ENCODE results near the gene ZCWPW1.
A peak's percentile ranks its signal among the peaks of the same experiment; 100 is the strongest.

ZCWPW1 gene

GRCh38 chr7:100428199-100428966 lies at the start of gene ZCWPW1:
TSS of gene ZCWPW1 (minus strand) at chr7:100428703. CDS start at chr7:100420649, 8,054 bp downstream.
- peak; percentile 98 for DNase-seq

GRCh38 chr7:100477871-100478267 lies 49.4 kb upstream of the ZCWPW1 start:
- no peak for DNase-seq

- no peak for DNase-seq
These were observed 48.7 kb upstream of the ZCWPW1 start for GRCh38 chr7:100476903-100477870.

- no peak for DNase-seq
These were observed 47.7 kb upstream of the ZCWPW1 start for GRCh38 chr7:100476101-100476780.

GRCh38 chr7:100475549-100475948 lies 47.0 kb upstream of the ZCWPW1 start:
- no peak for DNase-seq

- no peak for DNase-seq
These were observed 44.5 kb upstream of the ZCWPW1 start for GRCh38 chr7:100472854-100473499.

- DNase-seq, result no peak
These were observed 43.8 kb upstream of the ZCWPW1 start for GRCh38 chr7:100472121-100472851.

- DNase-seq, result no peak
These were observed 42.5 kb upstream of the ZCWPW1 start for GRCh38 chr7:100471021-100471420.

GRCh38 chr7:100469227-100470044 lies 40.9 kb upstream of the ZCWPW1 start:
- peak; percentile 76 to 86 for DNase-seq

- DNase-seq, result no peak
These were observed 39.3 kb upstream of the ZCWPW1 start for GRCh38 chr7:100467638-100468373.

GRCh38 chr7:100466653-100467605 lies 38.4 kb upstream of the ZCWPW1 start:
- DNase-seq, result no peak

GRCh38 chr7:100465702-100466311 lies 37.3 kb upstream of the ZCWPW1 start:
- DNase-seq, result no peak

- no peak for DNase-seq
These were observed 36.8 kb upstream of the ZCWPW1 start for GRCh38 chr7:100465299-100465698.

GRCh38 chr7:100464791-100465190 lies 36.3 kb upstream of the ZCWPW1 start:
- DNase-seq, result no peak

GRCh38 chr7:100464210-100464660 lies 35.7 kb upstream of the ZCWPW1 start, which contains the start of gene SPACDR:
TSS of gene SPACDR (minus strand) at chr7:100464260. CDS start at chr7:100464025, 235 bp downstream.
- DNase-seq, result no peak

- DNase-seq, result no peak
These were observed 28.5 kb upstream of the ZCWPW1 start for GRCh38 chr7:100457033-100457432.

- no peak for DNase-seq
These were observed 28.1 kb upstream of the ZCWPW1 start for GRCh38 chr7:100456562-100456961.

- no peak for DNase-seq
These were observed 26.7 kb upstream of the ZCWPW1 start for GRCh38 chr7:100455206-100455605.
